SK-N-SH (cell line): ENCODE data around the gene HAT1.

ENCODE experiments used
- CTCF ChIP-seq: fragments of 200-600 bp; sonication (generic); IDR thresholded peaks from 2 replicates; pipeline ENCODE4 v1.6.1; 2017; ENCODE audit warnings: antibody characterized with exemption, mild to moderate bottlenecking, moderate library complexity
- EP300 ChIP-seq, 2 experiments: IDR thresholded peaks; 2 replicates each; pipeline versions ENCODE4 v1.4.0 to v1.6.1; 2012; ENCODE audit warnings: borderline replicate concordance in 1 of 2, low read depth in 1 of 2, low read length in 1 of 2
- EZH2phosphoT487 ChIP-seq: fragments of 200-600 bp; sonication (generic); IDR thresholded peaks from 2 replicates; pipeline ENCODE4 v1.6.1; 2017; ENCODE audit warnings: low read depth, mixed run types, mild to moderate bottlenecking, antibody characterized with exemption, moderate library complexity, borderline replicate concordance
- FOSL2 ChIP-seq: IDR thresholded peaks from 2 replicates; pipeline ENCODE4 v1.4.0; 2012; ENCODE audit warnings: low read depth, mild to moderate bottlenecking, moderate library complexity, borderline replicate concordance
- FOXM1 ChIP-seq: IDR thresholded peaks from 2 replicates; pipeline ENCODE4 v1.4.0; 2012; ENCODE audit warnings: low read depth, mild to moderate bottlenecking
- JUND ChIP-seq: IDR thresholded peaks from 2 replicates; pipeline ENCODE4 v1.4.0; 2012
- MEF2A ChIP-seq: IDR thresholded peaks from 2 replicates; pipeline ENCODE4 v1.4.0; 2012; ENCODE audit warnings: low read depth, borderline replicate concordance
- MXI1 ChIP-seq: IDR thresholded peaks from 2 replicates; pipeline ENCODE4 v1.6.1; 2012; ENCODE audit warnings: mild to moderate bottlenecking, low read depth, low read length, improper control_type of control experiment
- NFIC ChIP-seq: IDR thresholded peaks from 2 replicates; pipeline ENCODE4 v1.4.0; 2012; ENCODE audit warnings: borderline replicate concordance
- POLR2AphosphoS5 ChIP-seq: IDR thresholded peaks from 2 replicates; pipeline ENCODE4 v1.6.1; 2012; ENCODE audit warnings: low read depth, low read length
- RFX5 ChIP-seq: IDR thresholded peaks from 2 replicates; pipeline ENCODE4 v1.6.1; 2012; ENCODE audit warnings: mild to moderate bottlenecking, improper control_type of control experiment, low read length
- TCF12 ChIP-seq: IDR thresholded peaks from 2 replicates; pipeline ENCODE4 v1.4.0; 2012
- USF1 ChIP-seq: IDR thresholded peaks from 2 replicates; pipeline ENCODE4 v1.4.0; 2012; ENCODE audit warnings: low read depth, borderline replicate concordance
- ZBTB33 ChIP-seq: IDR thresholded peaks from 2 replicates; pipeline ENCODE4 v1.4.0; 2012; ENCODE audit warnings: low read depth, borderline replicate concordance

GRCh38 chr2:172000696-172001361 is 78.6 kb downstream of the HAT1 start:
- TF ChIP-seq CTCF (no peak), FOSL2 (no peak), FOXM1 (no peak), USF1 (no peak), EP300 (IDR thresholded peaks at IDR 0.05; ENCODE audit: borderline replicate concordance in 1 of 2, low read depth in 1 of 2, low read length in 1 of 2) (no peak), JUND (no peak), RFX5 (no peak), MXI1 (no peak), POLR2AphosphoS5 (no peak), NFIC (no peak), EZH2phosphoT487 (no peak), MEF2A (no peak), TCF12 (no peak), ZBTB33 (no peak)
